ENCODE measurements around the gene MAPKBP1. TPM values are rescaled to one million over a fixed set of nuclear protein-coding genes. Genes with fewer than 3 reads are reported as not detected.

The MAPKBP1 gene
- total and polyA plus RNA-seq, 8 donors: 8.8 to 41.5 (median 16.8) TPM

DNA sequence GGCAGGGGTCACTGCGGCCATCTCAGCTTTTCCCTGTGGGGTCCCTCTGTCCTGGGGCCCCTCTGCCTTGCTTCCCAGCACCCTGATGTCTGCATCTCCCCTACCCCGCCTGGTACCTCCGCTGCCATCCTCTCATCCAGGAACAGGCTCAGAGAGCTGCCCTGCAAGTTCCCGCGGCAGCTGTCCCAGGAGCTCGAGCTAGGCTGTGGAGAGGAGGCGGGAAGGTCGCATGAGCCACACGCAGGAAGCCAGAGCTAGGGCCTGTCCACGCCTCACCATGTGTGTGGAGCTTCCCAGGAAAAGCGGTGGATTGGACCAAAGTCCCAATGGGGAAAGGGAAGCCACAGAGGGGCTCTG, 76.9 kb downstream of the MAPKBP1 start:
- WGBS, 5 donors: 44 to 58% (median 54%) methylated on average over 11 of the region's 11 CpGs
- H3K27me3 ChIP-seq: peaks cover 0 to 44% (median 6%) of the 10 kb centered on the region in 3 donors
- TF ChIP-seq EP300 (IDR thresholded peaks at IDR 0.05): no peak
- no peak for TF ChIP-seq POLR2A (IDR thresholded peaks at IDR 0.05)
- TF ChIP-seq POLR2AphosphoS5 (IDR thresholded peaks at IDR 0.05): no peak
- TF ChIP-seq, protein P1, sequence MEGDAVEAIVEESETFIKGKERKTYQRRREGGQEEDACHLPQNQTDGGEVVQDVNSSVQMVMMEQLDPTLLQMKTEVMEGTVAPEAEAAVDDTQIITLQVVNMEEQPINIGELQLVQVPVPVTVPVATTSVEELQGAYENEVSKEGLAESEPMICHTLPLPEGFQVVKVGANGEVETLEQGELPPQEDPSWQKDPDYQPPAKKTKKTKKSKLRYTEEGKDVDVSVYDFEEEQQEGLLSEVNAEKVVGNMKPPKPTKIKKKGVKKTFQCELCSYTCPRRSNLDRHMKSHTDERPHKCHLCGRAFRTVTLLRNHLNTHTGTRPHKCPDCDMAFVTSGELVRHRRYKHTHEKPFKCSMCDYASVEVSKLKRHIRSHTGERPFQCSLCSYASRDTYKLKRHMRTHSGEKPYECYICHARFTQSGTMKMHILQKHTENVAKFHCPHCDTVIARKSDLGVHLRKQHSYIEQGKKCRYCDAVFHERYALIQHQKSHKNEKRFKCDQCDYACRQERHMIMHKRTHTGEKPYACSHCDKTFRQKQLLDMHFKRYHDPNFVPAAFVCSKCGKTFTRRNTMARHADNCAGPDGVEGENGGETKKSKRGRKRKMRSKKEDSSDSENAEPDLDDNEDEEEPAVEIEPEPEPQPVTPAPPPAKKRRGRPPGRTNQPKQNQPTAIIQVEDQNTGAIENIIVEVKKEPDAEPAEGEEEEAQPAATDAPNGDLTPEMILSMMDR (IDR thresholded peaks at IDR 0.05): no peak
- H3K4me3 ChIP-seq: no peak overlapping the region
- intact Hi-C loops (cut with DNase I; ENCODE audit: low total_unique reads): no loop called here
- peaks cover 0 to 16% (median 10%) of the 10 kb centered on the region in 4 donors for H3K4me1 ChIP-seq
- DNase-seq: no peak
- H3K36me3 ChIP-seq: peaks cover 25 to 32% (median 31%) of the 10 kb centered on the region in 4 donors
- H3K9me3 ChIP-seq: no peaks in the 10 kb centered on the region
- no peak overlapping the region for H3K27ac ChIP-seq

DNA sequence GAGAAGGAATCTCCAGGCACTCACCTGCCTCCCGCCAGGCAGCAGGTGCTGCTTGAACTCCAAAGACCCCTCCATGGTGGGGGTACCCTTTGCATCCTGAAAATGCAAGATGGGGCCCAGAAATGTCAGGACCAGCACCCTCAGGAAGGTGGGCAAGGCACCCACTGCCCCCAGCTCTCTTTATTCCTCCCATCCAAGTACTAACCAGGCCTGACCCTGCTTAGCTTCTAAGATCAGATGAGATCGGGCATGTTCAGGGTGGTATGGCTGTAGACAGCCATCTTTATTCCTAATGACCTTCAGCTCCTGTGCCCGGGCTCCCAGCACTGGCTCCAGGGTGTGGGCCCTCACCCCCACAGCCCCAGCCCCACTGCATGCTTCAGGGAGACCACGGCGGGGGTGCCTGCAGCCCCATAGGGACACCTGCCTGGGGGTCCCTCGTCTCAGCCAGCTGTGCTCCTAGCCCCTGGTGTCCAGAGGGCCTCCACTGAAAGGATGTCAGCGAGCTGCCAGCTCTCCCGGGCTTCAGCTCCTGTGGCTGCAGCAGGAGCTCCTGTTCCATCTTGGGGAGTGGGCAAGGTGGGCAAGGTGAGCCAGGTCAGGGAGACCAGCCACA, 77.6 kb downstream of the MAPKBP1 start:
- Histone ChIP-seq H3K9me3 (no peaks in the 10 kb centered on the region), H3K4me3 (no peak overlapping the region), H3K27ac (no peak overlapping the region), H3K27me3 (peaks cover 0 to 51% (median 6%) of the 10 kb centered on the region in 3 donors), H3K36me3 (peaks cover 18 to 25% (median 23%) of the 10 kb centered on the region in 4 donors), H3K4me1 (peaks cover under 1 to 23% (median 11%) of the 10 kb centered on the region in 4 donors)
- DNase-seq: no peak
- 79 to 93% (median 89%) methylated on average over 6 to 8 of the region's 8 CpGs for WGBS, 5 donors
- no peak for TF ChIP-seq POLR2A (IDR thresholded peaks at IDR 0.05)
- TF ChIP-seq, protein P1 (IDR thresholded peaks at IDR 0.05): no peak
- TF ChIP-seq EP300 (IDR thresholded peaks at IDR 0.05): no peak
- TF ChIP-seq POLR2AphosphoS5 (IDR thresholded peaks at IDR 0.05): no peak
- intact Hi-C loops (cut with DNase I; ENCODE audit: low total_unique reads): no loop called here

DNA sequence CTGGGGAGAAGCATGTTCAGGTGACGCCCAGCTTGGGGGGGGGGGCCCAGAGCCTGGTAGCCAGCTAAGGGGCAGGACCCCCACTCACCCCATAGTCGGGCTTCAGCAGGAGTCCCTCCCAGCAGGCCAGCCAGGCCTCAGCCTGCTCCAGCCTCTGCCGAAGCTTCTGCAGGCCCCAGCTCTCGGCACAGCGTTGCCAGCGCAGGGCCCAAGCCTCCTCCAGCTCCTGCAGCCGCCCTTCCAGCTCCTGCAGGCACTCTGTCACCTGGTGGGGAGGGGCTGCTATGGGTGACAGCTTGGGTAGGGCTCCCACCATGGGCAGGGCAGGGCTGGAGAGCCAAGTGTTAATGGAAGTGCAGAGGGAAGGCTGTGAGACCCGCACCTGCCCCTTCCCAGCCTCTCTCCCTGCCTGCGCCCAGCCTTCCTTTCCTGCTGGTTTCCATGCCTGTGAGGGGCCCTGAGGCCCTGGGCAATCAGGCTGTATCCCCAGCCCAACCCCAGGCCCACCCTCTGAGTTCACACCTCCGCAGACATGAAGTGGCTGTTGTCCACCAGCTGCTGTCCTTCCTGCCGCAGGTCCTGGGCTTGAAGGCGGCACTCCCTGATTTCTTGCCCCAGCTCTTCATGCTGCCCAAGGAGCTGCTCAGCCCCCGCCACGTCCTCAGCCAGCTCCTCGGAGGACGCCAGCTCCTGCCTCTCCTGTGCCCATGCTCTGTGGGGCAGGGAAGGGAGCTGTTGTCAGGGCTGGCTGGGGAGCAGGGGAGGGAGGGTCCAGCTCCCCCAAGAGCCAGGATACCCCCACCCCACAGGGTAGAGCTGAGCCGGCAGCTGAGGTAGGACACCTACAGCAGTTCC, 78.7 kb downstream of the MAPKBP1 start:
- Histone ChIP-seq H3K36me3 (peaks cover 7 to 14% (median 12%) of the 10 kb centered on the region in 4 donors), H3K4me3 (no peak overlapping the region), H3K27me3 (peaks cover 0 to 58% (median 6%) of the 10 kb centered on the region in 3 donors), H3K4me1 (peaks cover 8 to 32% (median 20%) of the 10 kb centered on the region in 4 donors), H3K27ac (no peak overlapping the region), H3K9me3 (no peaks in the 10 kb centered on the region)
- DNase-seq: no peak
- WGBS, 5 donors: 75 to 81% (median 79%) methylated on average over 15 to 17 of the region's 17 CpGs
- intact Hi-C loops (cut with DNase I; ENCODE audit: low total_unique reads): no loop called here
- no peak for TF ChIP-seq POLR2A (IDR thresholded peaks at IDR 0.05)
- no peak for TF ChIP-seq POLR2AphosphoS5 (IDR thresholded peaks at IDR 0.05)
- TF ChIP-seq EP300 (IDR thresholded peaks at IDR 0.05): no peak
- TF ChIP-seq, protein P1 (IDR thresholded peaks at IDR 0.05): no peak

DNA sequence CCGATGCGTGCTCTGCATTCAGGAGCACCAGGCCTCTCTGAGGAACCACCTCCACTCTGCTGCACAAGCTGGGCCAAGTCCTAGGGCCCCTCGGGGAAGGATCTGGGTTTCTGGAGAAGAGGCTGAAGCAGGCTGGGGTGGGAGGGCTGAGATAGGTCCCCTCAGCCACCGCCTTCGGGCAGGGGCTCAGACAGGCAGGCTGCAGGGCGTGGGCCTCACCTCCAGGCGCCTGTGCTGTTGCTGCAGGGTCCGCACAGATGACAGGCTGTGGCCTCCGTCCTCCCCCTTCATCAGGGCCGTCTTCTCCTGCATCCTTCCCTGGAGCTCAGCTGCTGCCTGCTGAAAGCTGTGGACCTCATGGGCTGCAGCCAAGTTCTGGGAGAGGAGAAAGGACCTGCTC, 79.5 kb downstream of the MAPKBP1 start:
- Histone ChIP-seq H3K4me1 (peaks cover 8 to 40% (median 28%) of the 10 kb centered on the region in 4 donors), H3K4me3 (no peak overlapping the region), H3K9me3 (no peaks in the 10 kb centered on the region), H3K27ac (no peak overlapping the region), H3K27me3 (peaks cover 0 to 58% (median 6%) of the 10 kb centered on the region in 3 donors), H3K36me3 (peaks cover 0 to 5% (median 4%) of the 10 kb centered on the region in 4 donors)
- no peak for DNase-seq
- TF ChIP-seq POLR2A (IDR thresholded peaks at IDR 0.05): no peak
- TF ChIP-seq, protein P1 (IDR thresholded peaks at IDR 0.05): no peak
- no peak for TF ChIP-seq POLR2AphosphoS5 (IDR thresholded peaks at IDR 0.05)
- TF ChIP-seq EP300 (IDR thresholded peaks at IDR 0.05): no peak
- intact Hi-C loops (cut with DNase I; ENCODE audit: low total_unique reads): no loop called here
- 75 to 89% (median 85%) methylated on average over 10 of the region's 10 CpGs for WGBS, 5 donors
